Neural progenitor cell (in vitro differentiated cells): ENCODE results near the gene TRAF2. TPM values are rescaled to one million over a fixed set of nuclear protein-coding genes. Genes with fewer than 3 reads are reported as not detected.
A peak's percentile ranks its signal among the peaks of the same experiment; 100 is the strongest.

Experiments
- DNase-seq: peaks from one replicate; pipeline ENCODE4 v3.0.0-alpha.2; 2016; ENCODE audit warnings: low spot score
- H2AFZ ChIP-seq: fragments of 200-600 bp; sonication (generic); replicated peaks from 2 replicates; pipeline ENCODE4 v1.6.1; 2016; ENCODE audit warnings: antibody characterized with exemption
- H3F3A ChIP-seq: fragments of 200-600 bp; sonication (generic); 2 replicates; pipeline ENCODE4 v1.6.1; 2016; ENCODE audit warnings: antibody characterized with exemption, low read depth
- H3K27ac ChIP-seq: fragments of 200-600 bp; sonication (generic); 2 replicates; pipeline ENCODE4 v1.5.1; 2016; ENCODE audit warnings: mild to moderate bottlenecking
- H3K27me3 ChIP-seq: fragments of 200-600 bp; sonication (generic); 2 replicates; pipeline ENCODE4 v1.6.1; 2016; ENCODE audit warnings: mild to moderate bottlenecking, moderate library complexity
- H3K36me3 ChIP-seq: fragments of 200-600 bp; sonication (generic); 2 replicates; pipeline ENCODE4 v1.5.1; 2016
- H3K4me1 ChIP-seq: fragments of 200-600 bp; sonication (generic); 2 replicates; pipeline ENCODE4 v1.6.1; 2016; ENCODE audit warnings: mixed run types
- H3K4me2 ChIP-seq: fragments of 200-600 bp; sonication (generic); 2 replicates; pipeline ENCODE4 v1.6.1; 2016
- H3K4me3 ChIP-seq: fragments of 200-600 bp; sonication (generic); 2 replicates; pipeline ENCODE4 v1.5.1; 2016
- H3K79me2 ChIP-seq: fragments of 200-600 bp; sonication (generic); 2 replicates; pipeline ENCODE4 v1.6.1; 2016; ENCODE audit warnings: low read depth
- H3K9ac ChIP-seq: fragments of 200-600 bp; sonication (generic); 2 replicates; pipeline ENCODE4 v1.6.1; 2016
- H3K9me3 ChIP-seq: fragments of 200-600 bp; sonication (generic); 2 replicates; pipeline ENCODE4 v1.5.1; 2016; ENCODE audit warnings: low read depth
- H4K20me1 ChIP-seq: fragments of 200-600 bp; sonication (generic); 2 replicates; pipeline ENCODE4 v1.6.1; 2016; ENCODE audit warnings: low read depth
- H3K27ac Mint-ChIP-seq: 3 replicates; pipeline ENCODE4 v1.8.0; 2021; ENCODE audit warnings: mixed read lengths
- H3K27me3 Mint-ChIP-seq: 2 replicates; pipeline ENCODE4 v1.8.0; 2022; ENCODE audit warnings: low read depth, mild to moderate bottlenecking, inconsistent platforms, moderate library complexity, mixed read lengths; ENCODE audit not compliant: insufficient read depth
- H3K36me3 Mint-ChIP-seq: 3 replicates; pipeline ENCODE4 v1.8.0; 2021; ENCODE audit warnings: mixed read lengths
- H3K4me1 Mint-ChIP-seq: 3 replicates; pipeline ENCODE4 v1.8.0; 2021; ENCODE audit warnings: mixed read lengths
- H3K4me3 Mint-ChIP-seq: 3 replicates; pipeline ENCODE4 v1.8.0; 2021; ENCODE audit warnings: mild to moderate bottlenecking, moderate library complexity, mixed read lengths
- H3K9me3 Mint-ChIP-seq: 3 replicates; pipeline ENCODE4 v1.8.0; 2020; ENCODE audit warnings: mixed read lengths
- EZH2 ChIP-seq: fragments of 200-600 bp; sonication (generic); IDR thresholded peaks from 2 replicates; pipeline ENCODE4 v1.6.1; 2017; ENCODE audit warnings: antibody characterized with exemption, mild to moderate bottlenecking, moderate library complexity
- EZH2phosphoT487 ChIP-seq: fragments of 200-600 bp; sonication (generic); IDR thresholded peaks from 2 replicates; pipeline ENCODE4 v1.6.1; 2017; ENCODE audit warnings: antibody characterized with exemption
- total RNA-seq: library from RNA; depleted of rRNA; stranded (reverse); fragments of >200 nt; gene quantifications from 2 replicates; pipeline ENCODE4 v1.2.3, GENCODE V29; 2015; ENCODE audit warnings: low replicate concordance
- TF ChIP-seq, protein P1 (sequence below): fragments of 200-600 bp; sonication (generic); IDR thresholded peaks from 2 replicates; pipeline ENCODE4 v1.5.1; 2017; ENCODE audit warnings: antibody characterized with exemption, mild to moderate bottlenecking

The TRAF2 gene
- total RNA-seq, 1 donor from 2014 or later: 16.1 TPM

DNA sequence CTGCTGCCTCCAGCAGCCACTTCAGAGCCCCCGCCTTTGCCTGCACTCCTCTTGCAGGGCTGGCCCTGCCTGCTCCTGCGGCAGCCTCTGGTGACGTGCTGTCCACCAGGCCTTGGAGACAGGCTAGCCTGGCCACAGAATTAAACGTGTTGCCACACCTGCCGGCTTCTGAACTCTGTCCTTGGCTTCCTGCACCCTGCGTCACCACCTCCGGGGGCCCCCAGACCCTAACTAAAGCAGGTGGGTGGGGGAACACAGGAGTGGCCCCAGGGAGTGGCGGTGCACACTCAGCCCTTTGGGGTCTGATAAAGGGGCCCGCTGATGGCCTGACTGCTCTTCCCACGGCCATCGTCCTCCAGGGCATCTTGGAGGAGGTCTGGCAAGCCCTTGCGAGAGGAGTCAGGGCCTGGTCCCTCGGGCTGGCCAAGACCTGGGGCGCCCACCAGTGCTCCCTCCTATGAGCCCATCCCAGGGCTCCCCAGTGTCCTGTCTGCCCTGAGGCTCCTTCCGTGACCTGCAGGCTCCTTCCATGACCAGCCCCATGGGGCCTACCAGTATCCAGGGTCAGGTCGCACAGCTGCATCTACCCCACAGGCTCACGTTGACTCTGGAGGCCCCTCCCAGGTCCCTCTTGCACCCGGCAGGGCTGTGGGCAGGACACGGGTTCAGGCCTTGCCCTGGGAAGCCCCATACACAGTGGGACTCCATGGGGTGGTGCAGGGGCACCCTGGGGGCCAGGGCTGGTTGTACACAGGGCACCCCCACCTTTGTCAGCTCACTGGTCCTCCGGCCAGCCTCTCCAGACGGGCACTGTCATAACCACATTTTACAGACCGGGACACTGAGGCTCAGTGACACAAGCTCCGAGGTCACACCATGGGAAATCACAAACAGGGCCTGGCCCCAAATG lies 35.2 kb upstream of the TRAF2 start:
- Histone ChIP-seq H3K79me2 (peaks cover 8% of the 10 kb centered on the region), H3K36me3 (no peaks in the 10 kb centered on the region), H3K4me3 (no peak overlapping the region), H3K27ac (no peak overlapping the region), H3K4me1 (peaks cover 5% of the 10 kb centered on the region), H3F3A (peaks cover 17% of the 10 kb centered on the region), H4K20me1 (peaks cover 18% of the 10 kb centered on the region), H3K9ac (no peak overlapping the region), H3K27me3 (peaks cover 11% of the 10 kb centered on the region), H2AFZ (no peak overlapping the region), H3K9me3 (no peaks in the 10 kb centered on the region), H3K4me2 (no peak overlapping the region)
- H3K4me1 Mint-ChIP-seq: no peaks in the 10 kb centered on the region
- no peaks in the 10 kb centered on the region for H3K36me3 Mint-ChIP-seq
- H3K27ac Mint-ChIP-seq: no peak overlapping the region
- peaks cover 16% of the 10 kb centered on the region for H3K27me3 Mint-ChIP-seq
- DNase-seq: no peak
- H3K9me3 Mint-ChIP-seq: no peaks in the 10 kb centered on the region
- peak overlapping the region; percentile 58 for H3K4me3 Mint-ChIP-seq
- TF ChIP-seq, protein P1, sequence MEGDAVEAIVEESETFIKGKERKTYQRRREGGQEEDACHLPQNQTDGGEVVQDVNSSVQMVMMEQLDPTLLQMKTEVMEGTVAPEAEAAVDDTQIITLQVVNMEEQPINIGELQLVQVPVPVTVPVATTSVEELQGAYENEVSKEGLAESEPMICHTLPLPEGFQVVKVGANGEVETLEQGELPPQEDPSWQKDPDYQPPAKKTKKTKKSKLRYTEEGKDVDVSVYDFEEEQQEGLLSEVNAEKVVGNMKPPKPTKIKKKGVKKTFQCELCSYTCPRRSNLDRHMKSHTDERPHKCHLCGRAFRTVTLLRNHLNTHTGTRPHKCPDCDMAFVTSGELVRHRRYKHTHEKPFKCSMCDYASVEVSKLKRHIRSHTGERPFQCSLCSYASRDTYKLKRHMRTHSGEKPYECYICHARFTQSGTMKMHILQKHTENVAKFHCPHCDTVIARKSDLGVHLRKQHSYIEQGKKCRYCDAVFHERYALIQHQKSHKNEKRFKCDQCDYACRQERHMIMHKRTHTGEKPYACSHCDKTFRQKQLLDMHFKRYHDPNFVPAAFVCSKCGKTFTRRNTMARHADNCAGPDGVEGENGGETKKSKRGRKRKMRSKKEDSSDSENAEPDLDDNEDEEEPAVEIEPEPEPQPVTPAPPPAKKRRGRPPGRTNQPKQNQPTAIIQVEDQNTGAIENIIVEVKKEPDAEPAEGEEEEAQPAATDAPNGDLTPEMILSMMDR: no peak
- TF ChIP-seq EZH2 (no peak), EZH2phosphoT487 (no peak)

DNA sequence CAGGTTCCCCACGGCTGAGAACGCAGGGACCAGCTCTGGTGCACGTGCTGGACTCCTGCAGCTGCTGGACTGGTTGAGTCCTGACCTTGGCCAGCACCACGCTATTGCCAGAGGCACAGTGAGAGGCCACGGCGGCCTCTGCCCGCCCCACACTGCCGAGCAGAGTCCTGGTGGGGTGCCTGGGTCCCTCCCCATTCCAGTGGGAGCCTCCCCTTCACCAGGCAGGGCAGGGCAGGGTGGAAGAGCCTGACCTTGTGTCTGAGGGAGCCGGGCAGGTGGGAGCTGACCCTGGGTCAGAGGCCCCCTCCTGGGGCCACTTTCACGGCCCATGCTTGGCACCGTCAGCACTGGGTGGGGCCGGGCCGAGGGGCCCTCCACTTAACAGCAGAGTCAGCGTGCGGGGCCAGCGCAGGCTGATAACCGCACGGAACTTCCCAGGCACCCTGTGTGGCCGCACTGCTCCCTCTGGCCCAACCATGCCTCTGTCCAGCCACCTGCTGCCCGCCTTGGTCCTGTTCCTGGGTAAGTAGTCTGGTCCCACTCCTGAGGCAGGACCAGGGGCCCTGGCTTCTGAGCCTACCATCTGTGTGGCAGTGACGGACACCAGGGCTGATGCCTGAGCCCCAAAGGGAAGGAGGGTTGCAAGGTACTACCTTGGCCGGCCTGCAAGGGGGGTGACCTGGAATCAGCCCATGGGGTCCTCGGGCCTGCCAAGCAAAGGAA lies 34.2 kb upstream of the TRAF2 start, which contains the start of gene MAMDC4:
MAMDC4 (plus strand) TSS at position 406 of the 723 bp plus-strand sequence; CDS start at position 477, 71 bp downstream.
- H3K79me2 ChIP-seq: peaks cover 8% of the 10 kb centered on the region
- no peak within 1 kb of the TSS for H3K9ac ChIP-seq
- H3K27me3 ChIP-seq: peaks cover under 1% of the 10 kb centered on the region
- H3F3A ChIP-seq: peaks cover 17% of the 10 kb centered on the region
- Mint-ChIP-seq H3K4me1 (no peaks in the 10 kb centered on the region), H3K27me3 (peaks cover 12% of the 10 kb centered on the region), H3K4me3 (peak within 1 kb of the TSS; percentile 58), H3K27ac (no peak within 1 kb of the TSS), H3K9me3 (no peaks in the 10 kb centered on the region), H3K36me3 (no peaks in the 10 kb centered on the region)
- peaks cover 18% of the 10 kb centered on the region for H4K20me1 ChIP-seq
- TF ChIP-seq EZH2: no peak
- H3K9me3 ChIP-seq: no peaks in the 10 kb centered on the region
- no peak within 1 kb of the TSS for H2AFZ ChIP-seq
- no peak within 1 kb of the TSS for H3K27ac ChIP-seq
- no peak within 1 kb of the TSS for H3K4me3 ChIP-seq
- H3K4me2 ChIP-seq: no peak within 1 kb of the TSS
- no peaks in the 10 kb centered on the region for H3K36me3 ChIP-seq
- peaks cover 5% of the 10 kb centered on the region for H3K4me1 ChIP-seq
- no peak for DNase-seq

DNA sequence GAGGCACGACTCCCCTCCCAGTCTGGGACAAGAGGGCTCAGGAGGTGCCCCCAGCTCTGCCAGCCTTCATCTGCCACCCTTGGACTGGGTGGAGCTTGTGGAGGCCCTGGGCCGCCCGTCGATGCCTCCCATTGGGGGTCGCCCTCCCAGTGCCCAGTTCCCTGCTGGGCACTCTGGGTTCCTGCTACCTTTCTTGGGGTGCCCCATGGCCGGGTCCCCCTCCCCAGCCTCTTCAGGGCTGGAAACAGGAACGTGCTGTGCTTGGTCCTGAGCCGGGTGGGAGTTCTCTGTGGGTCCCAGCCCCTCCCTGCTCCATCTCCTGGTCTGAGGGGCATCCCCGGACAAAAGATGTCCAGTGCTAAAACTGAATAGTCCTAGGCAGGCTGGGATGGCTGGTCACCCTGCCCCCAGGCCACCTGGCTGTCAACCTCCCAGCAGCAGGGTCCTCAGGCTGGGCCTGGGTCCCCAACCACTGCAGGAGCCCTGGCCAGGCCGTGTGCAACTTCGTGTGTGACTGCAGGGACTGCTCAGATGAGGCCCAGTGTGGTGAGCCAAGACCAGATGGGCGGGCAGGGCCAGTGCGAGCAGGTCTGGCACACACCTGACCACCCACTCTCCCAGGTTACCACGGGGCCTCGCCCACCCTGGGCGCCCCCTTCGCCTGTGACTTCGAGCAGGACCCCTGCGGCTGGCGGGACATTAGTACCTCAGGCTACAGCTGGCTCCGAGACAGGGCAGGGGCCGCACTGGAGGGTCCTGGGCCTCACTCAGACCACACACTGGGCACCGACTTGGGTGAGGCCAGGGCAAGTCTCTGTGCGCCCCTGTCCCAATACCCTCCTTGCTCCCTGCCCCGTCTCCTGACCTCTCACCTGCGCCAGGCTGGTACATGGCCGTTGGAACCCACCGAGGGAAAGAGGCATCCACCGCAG lies 33.4 kb upstream of the TRAF2 start:
- Histone ChIP-seq H3K4me1 (peaks cover 5% of the 10 kb centered on the region), H3K4me3 (no peak overlapping the region), H3K4me2 (no peak overlapping the region), H3K27me3 (no peaks in the 10 kb centered on the region), H3K9ac (no peak overlapping the region), H3F3A (peaks cover 11% of the 10 kb centered on the region), H3K9me3 (no peaks in the 10 kb centered on the region), H4K20me1 (peaks cover 22% of the 10 kb centered on the region), H2AFZ (no peak overlapping the region), H3K27ac (no peak overlapping the region), H3K79me2 (peaks cover 8% of the 10 kb centered on the region), H3K36me3 (no peaks in the 10 kb centered on the region)
- Mint-ChIP-seq H3K4me1 (no peaks in the 10 kb centered on the region), H3K9me3 (no peaks in the 10 kb centered on the region), H3K4me3 (no peak overlapping the region), H3K27ac (no peak overlapping the region), H3K27me3 (peaks cover 7% of the 10 kb centered on the region), H3K36me3 (no peaks in the 10 kb centered on the region)
- TF ChIP-seq EZH2phosphoT487 (no peak), EZH2 (no peak)
- TF ChIP-seq, protein P1: no peak
- DNase-seq: no peak
